ENCODE data around the gene VWA8.

VWA8 gene

GRCh38 chr13:41624041-41624440 lies 336.9 kb downstream of the VWA8 start:
- CTCF ChIA-PET = no interaction called here
- Histone ChIP-seq H3K36me3 (ENCODE audit: control insufficient read depth in 2 of 2, insufficient read depth in 1 of 2, low read length in 2 of 2) (no peaks in the 10 kb centered on the region), H3K4me3 (ENCODE audit: low read depth, low read length) (no peak overlapping the region), H3K27ac (ENCODE audit: extremely low read depth, low read depth, low read length) (no peak overlapping the region), H3K9me3 (ENCODE audit: control insufficient read depth, insufficient read depth, low read depth, low read length) (no peaks in the 10 kb centered on the region), H3K4me1 (ENCODE audit: control insufficient read depth, insufficient read depth, low read length) (no peaks in the 10 kb centered on the region)
- POLR2A ChIA-PET = no interaction called here
- TF ChIP-seq ZNF354C (tag by site-specific recombination; IDR thresholded peaks at IDR 0.05; ENCODE audit: borderline replicate concordance, low read depth) (no peak), ZNF692 (tag by site-specific recombination; IDR thresholded peaks at IDR 0.05) (no peak), KLF1 (tag by site-specific recombination; IDR thresholded peaks at IDR 0.05) (no peak)

- H3K9me3 ChIP-seq (ENCODE audit: control insufficient read depth, insufficient read depth, low read depth, low read length) = no peaks in the 10 kb centered on the region
- TF ChIP-seq PRDM6 (tag by site-specific recombination; IDR thresholded peaks at IDR 0.05) (peak; percentile 55), SCRT2 (tag by site-specific recombination; IDR thresholded peaks at IDR 0.05) (no peak)
- H3K36me3 ChIP-seq (ENCODE audit: control insufficient read depth in 2 of 2, insufficient read depth in 1 of 2, low read length in 2 of 2) = no peaks in the 10 kb centered on the region
- POLR2A ChIA-PET = no interaction called here
- H3K4me3 ChIP-seq (ENCODE audit: low read depth, low read length) = no peak overlapping the region
- CTCF ChIA-PET = no interaction called here
- no peaks in the 10 kb centered on the region for H3K4me1 ChIP-seq (ENCODE audit: control insufficient read depth, insufficient read depth, low read length)
- no peak overlapping the region for H3K27ac ChIP-seq (ENCODE audit: extremely low read depth, low read depth, low read length)
Measured at GRCh38 chr13:41622432-41623429, 338.2 kb downstream of the VWA8 start.

GRCh38 chr13:41621716-41622431 lies 339.0 kb downstream of the VWA8 start:
- H3K4me1 ChIP-seq (ENCODE audit: control insufficient read depth, insufficient read depth, low read length) = no peaks in the 10 kb centered on the region
- H3K9me3 ChIP-seq (ENCODE audit: control insufficient read depth, insufficient read depth, low read depth, low read length) = no peaks in the 10 kb centered on the region
- no peak overlapping the region for H3K27ac ChIP-seq (ENCODE audit: extremely low read depth, low read depth, low read length)
- ChIA-PET CTCF (no interaction called here), POLR2A (no interaction called here)
- no peaks in the 10 kb centered on the region for H3K36me3 ChIP-seq (ENCODE audit: control insufficient read depth in 2 of 2, insufficient read depth in 1 of 2, low read length in 2 of 2)
- no peak overlapping the region for H3K4me3 ChIP-seq (ENCODE audit: low read depth, low read length)
- TF ChIP-seq ZSCAN16 (tag by site-specific recombination; IDR thresholded peaks at IDR 0.05) (no peak), FEZF1 (tag by site-specific recombination; IDR thresholded peaks at IDR 0.05) (no peak), ZNF211 (tag by site-specific recombination; IDR thresholded peaks at IDR 0.05; ENCODE audit: low read depth) (no peak), ZNF777 (tag by site-specific recombination; IDR thresholded peaks at IDR 0.05; ENCODE audit: borderline replicate concordance) (no peak), ZNF362 (tag by site-specific recombination; IDR thresholded peaks at IDR 0.05) (no peak), GFI1B (tag by site-specific recombination; IDR thresholded peaks at IDR 0.05) (no peak), ZBTB11 (tag by site-specific recombination; conservative IDR thresholded peaks at IDR 0.05; ENCODE audit: low read depth) (no peak), ZFHX2 (tag by site-specific recombination; conservative IDR thresholded peaks at IDR 0.05) (no peak), ZNF350 (tag by site-specific recombination; IDR thresholded peaks at IDR 0.05) (no peak), HOXD13 (CRISPR knock-in tag; IDR thresholded peaks at IDR 0.05; ENCODE audit: borderline replicate concordance) (no peak), ZNF398 (tag by site-specific recombination; IDR thresholded peaks at IDR 0.05) (no peak), ZNF792 (tag by site-specific recombination; IDR thresholded peaks at IDR 0.05) (no peak), MYNN (tag by site-specific recombination; IDR thresholded peaks at IDR 0.05; ENCODE audit: borderline replicate concordance) (no peak), ZNF302 (tag by site-specific recombination; IDR thresholded peaks at IDR 0.05; ENCODE audit: low read depth) (no peak)
